NCI-H748 (cell line): ENCODE data around the gene COQ9.
A peak's percentile ranks its signal among the peaks of the same experiment; 100 is the strongest.
"Not testable (repeated sequence)": the region's sequence is repeated elsewhere in the genome, so short reads cannot be mapped to it uniquely, and the experiment has no call there.

ENCODE experiments used
- DNase-seq: peaks from one replicate; lab custom pipeline; 2025; ENCODE audit not compliant: unreplicated experiment; lab: John Stamatoyannopoulos, UW

COQ9 gene

GRCh38 chr16:57426356-57426755, 20.9 kb upstream of the COQ9 start:
- no peak for DNase-seq

DNA sequence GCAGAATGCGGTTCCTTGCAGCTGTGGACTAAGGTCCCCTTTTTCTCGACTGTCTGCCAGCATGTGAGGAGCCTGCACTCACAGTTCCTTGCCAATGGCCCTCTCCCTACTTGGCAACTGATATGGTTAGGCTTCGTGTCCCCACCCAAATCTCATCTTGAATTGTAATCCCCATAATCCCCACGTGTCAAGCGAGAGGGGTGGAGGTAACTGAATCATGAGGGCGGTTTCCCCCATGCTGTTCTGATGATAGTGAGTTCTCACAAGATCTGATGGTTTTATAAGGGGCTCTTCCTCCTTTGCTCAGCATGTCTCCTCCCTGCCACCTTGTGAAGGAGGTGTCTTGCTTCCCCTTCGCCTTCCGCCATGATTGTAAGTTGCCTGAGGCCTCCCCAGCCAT, 20.0 kb upstream of the COQ9 start:
- DNase-seq = no peak

- no peak for DNase-seq
These were observed 19.5 kb upstream of the COQ9 start for GRCh38 chr16:57427824-57428223.

DNA sequence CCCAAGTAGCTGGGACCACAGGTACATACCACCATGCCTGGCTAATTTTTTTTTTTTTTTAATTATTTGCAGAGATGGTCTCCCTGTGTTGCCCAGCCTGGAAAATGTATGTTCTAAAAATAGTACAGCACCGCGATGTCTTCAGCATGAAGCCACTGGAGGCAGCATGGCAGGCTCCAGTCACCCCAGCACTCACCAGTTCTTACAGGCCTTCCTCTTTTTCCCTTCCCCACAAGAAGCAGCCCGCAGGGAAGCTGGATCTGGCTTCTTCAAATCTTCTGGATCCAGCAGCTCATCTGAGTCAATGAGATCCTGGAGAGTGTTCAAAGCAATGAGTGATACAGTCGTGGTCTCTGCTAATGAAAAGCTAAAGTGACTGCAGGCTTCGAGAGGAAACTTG, 16.3 kb upstream of the COQ9 start:
- DNase-seq = no peak

- no peak for DNase-seq
These were observed 14.8 kb upstream of the COQ9 start for GRCh38 chr16:57432505-57432904.

DNA sequence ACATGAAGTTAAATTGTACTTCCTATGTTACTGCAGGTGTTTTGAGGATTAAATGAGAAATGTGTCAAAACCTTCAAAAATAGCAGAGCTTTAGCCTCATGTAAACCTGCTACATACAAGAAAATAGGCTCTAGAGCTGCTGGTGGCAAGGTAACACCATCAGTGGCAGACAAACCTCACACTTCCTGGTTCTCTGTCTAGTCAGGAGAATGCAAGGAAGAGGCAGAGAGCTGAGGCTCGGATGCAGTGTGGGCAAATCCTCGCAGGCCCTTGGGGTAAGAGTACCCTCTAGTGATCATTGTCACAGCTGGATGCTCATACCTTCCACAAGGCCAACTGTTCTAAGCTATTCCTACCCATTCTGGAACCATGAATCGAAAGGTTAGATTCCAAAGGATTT, 14.3 kb upstream of the COQ9 start:
- no peak for DNase-seq

GRCh38 chr16:57434003-57434402, 13.3 kb upstream of the COQ9 start:
- DNase-seq = no peak

- DNase-seq = no peak
These were observed 11.4 kb upstream of the COQ9 start for GRCh38 chr16:57435838-57436237.

DNA sequence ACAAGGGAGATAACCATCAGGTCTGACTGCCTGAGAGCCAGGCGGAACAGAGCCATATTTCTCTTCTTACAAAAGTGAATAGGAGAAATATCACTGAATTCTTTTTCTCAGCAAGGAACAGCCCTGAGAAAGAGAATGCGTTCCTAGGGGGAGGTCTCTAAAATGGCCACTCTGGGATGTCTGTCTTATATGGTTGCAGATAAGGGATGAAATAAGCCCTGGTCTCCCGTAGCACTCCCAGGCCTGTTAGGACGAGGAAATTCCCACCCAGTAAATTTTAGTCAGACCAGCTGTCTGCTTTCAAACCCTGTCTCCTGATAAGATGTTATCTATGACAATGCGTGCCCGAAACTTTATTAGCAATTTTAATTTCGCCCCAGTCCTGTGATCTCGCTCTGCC, 7.3 kb upstream of the COQ9 start:
- not testable (repeated sequence) for DNase-seq

DNA sequence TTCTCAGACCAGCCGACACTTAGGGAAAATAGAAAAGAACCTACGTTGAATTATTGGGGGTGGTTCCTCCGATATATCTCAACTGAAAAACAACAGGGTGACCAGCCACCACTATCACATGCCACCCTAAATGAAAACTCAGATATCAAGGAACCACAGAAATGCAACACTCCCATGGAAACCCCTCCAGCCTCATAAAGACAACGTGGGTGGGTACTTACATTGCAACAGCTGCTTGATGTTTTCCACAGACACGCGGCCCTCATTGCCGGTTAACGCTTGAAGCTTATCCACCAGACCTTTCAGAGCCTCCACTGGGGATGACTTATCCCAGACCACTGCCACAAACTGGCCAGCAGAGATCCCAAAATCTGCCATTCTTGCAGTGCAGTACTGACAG, 6.7 kb upstream of the COQ9 start:
- not testable (repeated sequence) for DNase-seq

GRCh38 chr16:57444711-57445110, 2.6 kb upstream of the COQ9 start:
- no peak for DNase-seq

DNA sequence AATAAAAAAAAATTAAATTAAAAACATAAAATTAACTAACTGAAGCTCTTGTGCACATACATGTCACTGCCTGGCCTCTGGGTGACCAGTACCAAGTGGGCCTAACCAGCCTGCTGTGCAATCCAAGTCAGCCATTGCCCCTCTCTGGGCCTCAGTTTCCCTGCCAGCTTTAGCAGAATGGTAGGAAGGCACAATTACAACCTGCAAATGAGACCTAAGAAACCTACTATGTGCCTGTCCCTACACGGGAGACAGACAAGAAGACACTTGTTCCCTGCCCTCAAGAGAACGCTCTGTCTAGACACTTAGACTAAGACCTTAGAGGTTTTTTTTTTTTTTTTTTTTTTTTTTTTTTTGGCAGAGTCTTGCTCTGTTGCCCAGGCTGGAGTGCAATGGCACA, 1.8 kb upstream of the COQ9 start:
- no peak for DNase-seq

DNA sequence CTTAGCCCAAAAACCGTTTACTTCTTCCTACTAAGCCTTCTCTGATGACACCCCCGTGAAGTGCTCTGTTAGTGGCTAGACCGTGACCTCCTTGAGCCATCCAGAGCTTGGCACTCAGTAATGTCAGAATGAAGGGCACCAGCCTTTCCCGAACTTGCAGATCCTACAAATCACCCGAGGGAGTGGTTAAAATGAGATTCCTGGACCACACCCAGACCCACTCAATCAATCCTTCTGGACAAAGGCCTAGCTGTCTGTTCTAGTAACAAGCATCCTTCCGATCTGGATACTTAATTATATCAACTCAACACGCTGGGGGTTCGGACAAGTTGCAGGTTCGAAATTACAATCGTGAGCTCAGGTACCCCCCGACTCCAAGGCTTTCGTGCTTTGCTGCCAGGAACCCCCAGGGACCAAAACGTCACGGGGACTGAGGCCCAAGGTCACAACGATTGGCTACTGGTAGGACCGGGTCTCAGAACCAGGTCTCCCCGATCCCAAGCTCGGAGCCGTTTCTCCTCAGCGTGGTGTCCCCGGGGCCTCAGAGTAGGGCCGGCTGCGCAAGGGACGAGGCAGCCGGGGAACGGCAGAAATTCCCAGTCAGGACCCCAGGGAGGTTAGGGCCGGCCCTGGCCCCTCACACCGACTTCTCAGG, 621 bp upstream of the COQ9 start:
- DNase-seq = peak; percentile 55

- DNase-seq = no peak
These were observed 4.7 kb downstream of the COQ9 start for GRCh38 chr16:57452021-57452420.

GRCh38 chr16:57462209-57462977, 15.1 kb downstream of the COQ9 start, which contains the start of gene POLR2C:
Gene POLR2C, plus strand, starts transcription at chr16:57462679. Its CDS starts 46 bp downstream, at chr16:57462725.
- peak; percentile 82 for DNase-seq

GRCh38 chr16:57462978-57463362, 15.7 kb downstream of the COQ9 start:
- no peak for DNase-seq

DNA sequence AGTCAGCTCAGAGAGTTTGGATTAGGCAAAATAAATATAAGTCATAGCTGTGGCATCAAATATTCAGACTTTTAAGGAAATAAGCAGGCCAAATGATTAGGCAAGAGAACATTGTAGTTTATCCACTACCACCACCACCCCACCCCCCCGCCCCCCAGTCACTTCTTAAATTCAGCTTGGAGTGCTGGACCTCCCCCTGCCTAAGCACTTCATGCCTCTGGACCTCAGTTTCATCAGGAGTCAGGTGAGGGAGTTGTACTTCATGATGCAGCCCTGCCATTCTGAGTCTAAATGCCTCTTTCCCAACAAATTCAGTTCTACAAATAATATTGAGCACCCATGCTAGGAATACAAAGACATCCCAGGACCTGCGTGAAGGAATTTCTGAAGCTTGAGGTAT, 17.2 kb downstream of the COQ9 start:
- no peak for DNase-seq

DNA sequence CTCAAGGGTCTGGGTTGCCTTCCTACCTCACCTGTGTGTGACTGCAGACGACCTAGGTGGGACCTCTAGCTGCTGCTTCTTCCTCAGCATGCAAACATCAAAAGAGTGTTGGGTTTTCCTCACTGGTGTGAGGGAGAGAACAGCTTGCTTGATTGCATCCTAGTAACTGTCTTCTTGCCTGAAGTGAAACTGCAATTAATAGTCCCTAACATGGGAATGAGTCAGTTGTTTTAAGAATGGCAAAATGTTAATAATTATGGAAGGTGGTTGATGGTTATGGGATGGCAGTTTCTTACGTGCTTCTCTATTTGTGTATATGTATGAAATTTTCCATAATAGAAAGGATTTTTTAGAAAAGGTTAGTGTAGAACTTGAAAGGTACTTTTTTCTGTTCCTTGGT, 21.1 kb downstream of the COQ9 start:
- DNase-seq = no peak

GRCh38 chr16:57469046-57469445, 21.8 kb downstream of the COQ9 start:
- DNase-seq = no peak

DNA sequence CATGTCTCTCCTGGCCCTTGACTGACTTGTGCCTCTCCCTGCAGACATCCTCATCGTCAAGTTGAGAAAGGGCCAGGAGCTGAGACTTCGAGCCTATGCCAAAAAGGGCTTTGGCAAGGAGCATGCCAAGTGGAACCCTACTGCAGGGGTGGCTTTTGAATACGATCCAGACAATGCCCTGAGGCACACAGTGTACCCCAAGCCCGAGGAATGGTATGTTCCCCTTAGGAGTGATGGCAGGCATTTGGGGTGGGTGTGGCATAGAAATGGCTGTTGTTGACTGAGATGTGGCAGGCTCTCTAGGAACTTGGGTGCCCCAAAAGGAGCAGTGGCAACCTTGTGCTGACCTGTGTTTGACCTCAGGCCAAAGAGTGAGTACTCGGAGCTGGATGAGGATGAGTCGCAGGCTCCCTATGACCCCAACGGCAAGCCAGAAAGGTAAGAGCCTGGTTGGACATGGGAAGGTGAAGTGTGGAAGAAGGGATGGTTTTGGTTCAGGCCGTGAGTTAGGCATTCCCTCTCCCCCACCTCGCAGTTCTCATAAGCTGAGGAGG, 22.7 kb downstream of the COQ9 start:
- DNase-seq = no peak

DNA sequence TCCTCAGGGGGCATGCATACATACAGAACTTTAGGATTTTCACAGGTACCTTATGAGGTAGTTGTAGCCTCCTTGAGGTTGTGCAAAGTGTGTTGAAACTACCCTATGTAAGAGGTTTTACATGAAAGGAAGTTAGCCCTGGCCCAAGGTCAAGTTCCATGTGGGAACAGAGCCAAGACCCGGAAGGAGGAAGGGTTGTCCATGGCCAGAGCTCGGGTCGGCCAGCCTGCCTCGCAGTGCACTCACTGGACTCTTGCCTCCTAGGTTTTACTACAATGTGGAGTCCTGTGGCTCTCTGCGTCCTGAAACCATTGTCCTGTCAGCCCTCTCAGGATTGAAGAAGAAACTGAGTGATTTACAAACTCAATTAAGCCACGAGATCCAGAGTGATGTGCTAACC, 23.4 kb downstream of the COQ9 start:
- DNase-seq = no peak

DNA sequence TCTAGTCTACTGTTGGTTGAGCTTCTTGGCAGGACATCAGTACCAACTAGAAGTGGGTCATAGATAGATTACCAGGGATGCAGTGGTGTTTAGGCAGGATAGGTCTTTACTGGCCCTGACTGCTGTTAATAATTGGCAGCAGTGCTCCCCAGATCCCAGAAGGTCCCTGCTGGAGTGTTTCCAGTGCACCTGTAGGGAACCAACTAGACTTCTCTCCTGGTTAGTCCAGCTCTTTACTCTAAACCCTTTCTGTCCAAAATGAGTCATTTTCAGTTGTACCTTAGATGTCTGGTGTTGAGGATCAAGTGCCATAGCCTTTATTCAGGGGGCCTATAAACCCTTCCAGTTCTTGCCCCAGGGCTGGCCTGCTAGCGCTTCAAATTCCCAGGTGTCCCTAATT, 23.9 kb downstream of the COQ9 start:
- DNase-seq = no peak
